ENCODE data around the gene F8. TPM values are rescaled to one million over a fixed set of nuclear protein-coding genes. Genes with fewer than 3 reads are reported as not detected.

The F8 gene
- total and polyA plus RNA-seq, 2 experiments from 2014 or later, result 4.1 to 5.5 TPM

DNA sequence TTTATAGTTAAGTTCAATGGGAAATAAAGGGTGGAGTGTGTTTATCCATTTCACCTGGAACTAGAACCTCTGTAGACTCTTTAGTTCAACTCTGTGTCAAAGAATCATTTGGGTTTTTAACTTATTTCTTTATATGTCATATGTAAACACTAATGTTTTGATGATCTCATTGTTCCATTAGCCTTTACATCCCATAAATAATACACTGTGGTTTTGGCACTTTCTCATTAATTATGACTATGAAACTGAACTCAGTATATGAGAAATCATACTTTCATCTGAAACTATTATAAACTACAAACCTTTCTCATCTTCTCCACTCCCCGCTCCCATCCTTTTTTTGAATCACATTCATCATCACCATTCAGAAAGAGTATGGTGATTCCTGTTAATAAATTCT, 31.0 kb downstream of the F8 start:
- no peak for TF ChIP-seq EZH2phosphoT487 (IDR thresholded peaks at IDR 0.05; ENCODE audit: insufficient read depth, low read depth)
- Histone ChIP-seq H4K20me1 (ENCODE audit: insufficient read depth) (no peaks in the 10 kb centered on the region), H3K27me3 (replicated peaks; ENCODE audit: insufficient read depth) (no peaks in the 10 kb centered on the region), H3K36me3 (ENCODE audit: low read depth) (no peaks in the 10 kb centered on the region), H3K4me3 (no peak overlapping the region), H3F3A (ENCODE audit: insufficient read depth) (no peaks in the 10 kb centered on the region), H3K9me3 (ENCODE audit: low read depth) (no peaks in the 10 kb centered on the region), H3K4me1 (ENCODE audit: insufficient read depth) (no peaks in the 10 kb centered on the region), H3K27ac (no peak overlapping the region), H3K9ac (no peak overlapping the region), H2AFZ (no peak overlapping the region), H3K9me2 (ENCODE audit: insufficient read depth) (no peaks in the 10 kb centered on the region), H3K79me2 (ENCODE audit: insufficient read depth) (no peaks in the 10 kb centered on the region), H3K4me2 (ENCODE audit: unreplicated experiment) (no peak overlapping the region)
- no peak for DNase-seq
- in situ Hi-C loops (cut with MboI), result no loop called here
- WGBS, 2 experiments (ENCODE audit: low coverage in 1 of 2, low lambda C conversion rate in 2 of 2, missing lambda C conversion rate in 2 of 2), result 83 to 94% methylated on average over 1 of the region's 1 CpG

DNA sequence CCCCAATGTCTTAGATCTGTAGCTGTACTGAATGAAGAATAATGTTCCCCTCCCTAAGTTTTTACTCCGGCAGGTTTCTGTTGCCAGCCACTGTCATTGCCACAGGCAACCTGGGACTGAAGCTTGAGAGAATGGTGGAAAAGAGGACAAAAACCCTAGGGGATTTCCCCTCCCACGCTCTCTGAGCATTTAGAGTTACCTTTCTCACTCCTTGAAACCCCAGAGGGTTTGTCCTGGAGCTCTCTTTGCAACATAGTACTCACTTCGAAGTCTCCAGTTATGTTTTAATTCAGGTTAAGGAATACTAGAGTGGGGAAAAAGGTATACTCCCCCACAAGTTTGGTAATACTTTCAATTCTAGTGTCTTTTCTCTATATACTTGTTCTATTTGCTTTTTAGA, 31.5 kb downstream of the F8 start:
- 50 to 59% methylated on average over 3 of the region's 3 CpGs for WGBS, 2 experiments (ENCODE audit: low coverage in 1 of 2, low lambda C conversion rate in 2 of 2, missing lambda C conversion rate in 2 of 2)
- Histone ChIP-seq H2AFZ (no peak overlapping the region), H3F3A (ENCODE audit: insufficient read depth) (no peaks in the 10 kb centered on the region), H3K36me3 (ENCODE audit: low read depth) (no peaks in the 10 kb centered on the region), H3K9ac (no peak overlapping the region), H4K20me1 (ENCODE audit: insufficient read depth) (no peaks in the 10 kb centered on the region), H3K4me1 (ENCODE audit: insufficient read depth) (no peaks in the 10 kb centered on the region), H3K9me2 (ENCODE audit: insufficient read depth) (no peaks in the 10 kb centered on the region), H3K27ac (no peak overlapping the region), H3K9me3 (ENCODE audit: low read depth) (no peaks in the 10 kb centered on the region), H3K79me2 (ENCODE audit: insufficient read depth) (no peaks in the 10 kb centered on the region), H3K27me3 (replicated peaks; ENCODE audit: insufficient read depth) (no peaks in the 10 kb centered on the region), H3K4me2 (ENCODE audit: unreplicated experiment) (no peak overlapping the region), H3K4me3 (no peak overlapping the region)
- DNase-seq, result no peak
- in situ Hi-C loops (cut with MboI), result no loop called here
- TF ChIP-seq EZH2 (IDR thresholded peaks at IDR 0.05; ENCODE audit: insufficient read depth, poor library complexity, severe bottlenecking) (no peak), EZH2phosphoT487 (IDR thresholded peaks at IDR 0.05; ENCODE audit: insufficient read depth, low read depth) (no peak)

DNA sequence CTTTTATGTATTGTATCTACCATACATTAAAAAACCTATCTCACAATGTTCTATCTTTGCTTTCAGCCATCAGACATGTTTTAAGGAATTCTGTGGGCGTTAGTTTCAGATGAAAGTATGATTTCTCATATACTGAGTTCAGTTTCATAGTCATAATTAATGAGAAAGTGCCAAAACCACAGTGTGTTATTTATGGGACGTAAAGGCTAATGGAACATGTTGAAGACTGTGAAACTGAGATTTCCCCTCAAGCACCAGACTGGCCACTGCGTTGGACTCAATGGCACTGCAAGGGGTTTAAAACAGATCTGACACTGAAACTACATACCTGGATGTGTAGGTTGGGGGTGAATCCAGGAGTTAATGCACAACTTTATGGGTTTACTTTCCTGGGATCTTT, 32.0 kb downstream of the F8 start:
- Histone ChIP-seq H3K4me1 (ENCODE audit: insufficient read depth) (no peaks in the 10 kb centered on the region), H3K9ac (no peak overlapping the region), H3K79me2 (ENCODE audit: insufficient read depth) (no peaks in the 10 kb centered on the region), H3K27ac (no peak overlapping the region), H2AFZ (no peak overlapping the region), H3F3A (ENCODE audit: insufficient read depth) (no peaks in the 10 kb centered on the region), H3K27me3 (replicated peaks; ENCODE audit: insufficient read depth) (no peaks in the 10 kb centered on the region), H3K36me3 (ENCODE audit: low read depth) (no peaks in the 10 kb centered on the region), H3K9me2 (ENCODE audit: insufficient read depth) (no peaks in the 10 kb centered on the region), H3K9me3 (ENCODE audit: low read depth) (no peaks in the 10 kb centered on the region), H3K4me2 (ENCODE audit: unreplicated experiment) (no peak overlapping the region), H3K4me3 (no peak overlapping the region), H4K20me1 (ENCODE audit: insufficient read depth) (no peaks in the 10 kb centered on the region)
- in situ Hi-C loops (cut with MboI), result no loop called here
- TF ChIP-seq EZH2 (IDR thresholded peaks at IDR 0.05; ENCODE audit: insufficient read depth, poor library complexity, severe bottlenecking) (no peak), EZH2phosphoT487 (IDR thresholded peaks at IDR 0.05; ENCODE audit: insufficient read depth, low read depth) (no peak)
- no peak for DNase-seq
- 27 to 60% methylated on average over 1 to 3 of the region's 3 CpGs for WGBS, 2 experiments (ENCODE audit: low coverage in 1 of 2, low lambda C conversion rate in 2 of 2, missing lambda C conversion rate in 2 of 2)

DNA sequence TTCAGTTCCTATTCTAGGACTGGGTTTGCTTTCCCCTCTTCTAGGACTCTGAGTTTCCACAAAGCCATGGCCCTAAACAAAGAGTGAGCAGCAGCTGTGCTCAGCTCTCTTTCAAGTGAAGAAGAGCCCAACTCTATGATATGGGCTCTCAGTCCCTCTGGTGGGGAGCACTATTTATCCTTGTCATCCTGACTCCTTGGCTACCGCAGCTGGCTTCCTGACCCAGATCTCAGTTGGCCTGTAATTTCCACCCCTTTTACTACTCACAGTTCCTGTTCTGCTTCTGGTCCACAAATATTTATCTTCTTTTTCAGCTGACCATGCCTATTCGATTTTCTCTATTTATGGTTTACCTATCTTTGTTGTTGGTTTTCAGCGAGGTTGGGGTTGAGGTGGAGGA, 33.8 kb downstream of the F8 start:
- Histone ChIP-seq H3K9me2 (ENCODE audit: insufficient read depth) (no peaks in the 10 kb centered on the region), H3K4me2 (ENCODE audit: unreplicated experiment) (no peak overlapping the region), H3K4me1 (ENCODE audit: insufficient read depth) (no peaks in the 10 kb centered on the region), H3K27ac (no peak overlapping the region), H3K27me3 (replicated peaks; ENCODE audit: insufficient read depth) (no peaks in the 10 kb centered on the region), H3K36me3 (ENCODE audit: low read depth) (no peaks in the 10 kb centered on the region), H3K9ac (no peak overlapping the region), H3K9me3 (ENCODE audit: low read depth) (no peaks in the 10 kb centered on the region), H2AFZ (no peak overlapping the region), H3K4me3 (no peak overlapping the region), H3K79me2 (ENCODE audit: insufficient read depth) (no peaks in the 10 kb centered on the region), H3F3A (ENCODE audit: insufficient read depth) (no peaks in the 10 kb centered on the region), H4K20me1 (ENCODE audit: insufficient read depth) (no peaks in the 10 kb centered on the region)
- 46 to 65% methylated on average over 2 to 3 of the region's 3 CpGs for WGBS, 2 experiments (ENCODE audit: low coverage in 1 of 2, low lambda C conversion rate in 2 of 2, missing lambda C conversion rate in 2 of 2)
- in situ Hi-C loops (cut with MboI), result loop anchor here (10.0 kb wide), 1 partner anchor 76 kb away; no protein-coding TSS in a partner anchor
- DNase-seq, result no peak
- no peak for TF ChIP-seq EZH2 (IDR thresholded peaks at IDR 0.05; ENCODE audit: insufficient read depth, poor library complexity, severe bottlenecking)
- no peak for TF ChIP-seq EZH2phosphoT487 (IDR thresholded peaks at IDR 0.05; ENCODE audit: insufficient read depth, low read depth)

DNA sequence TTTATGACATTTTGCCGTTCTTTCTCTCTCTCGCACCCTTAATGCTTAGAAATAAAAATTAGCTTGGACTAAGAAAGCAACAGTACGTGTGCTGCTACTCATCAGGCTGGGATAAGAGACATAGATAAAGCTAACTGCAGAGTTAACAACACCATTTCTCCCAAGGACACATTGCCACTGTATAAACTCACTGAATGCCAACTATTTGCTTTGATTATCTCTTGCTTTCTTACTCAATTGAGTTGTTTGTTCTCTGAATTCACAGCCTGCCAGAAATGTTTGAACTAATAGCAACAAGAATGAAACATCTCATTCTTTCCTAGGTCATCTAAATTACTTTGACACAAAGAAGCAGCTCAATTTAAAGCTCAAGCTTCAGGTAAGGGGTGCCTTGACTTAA, 34.6 kb downstream of the F8 start:
- H3K36me3 ChIP-seq (ENCODE audit: low read depth), result no peaks in the 10 kb centered on the region
- DNase-seq, result no peak
- H3K79me2 ChIP-seq (ENCODE audit: insufficient read depth), result no peaks in the 10 kb centered on the region
- H3K9me2 ChIP-seq (ENCODE audit: insufficient read depth), result no peaks in the 10 kb centered on the region
- H3F3A ChIP-seq (ENCODE audit: insufficient read depth), result no peaks in the 10 kb centered on the region
- whole genome bisulfite sequencing, 2 experiments (ENCODE audit: low coverage in 1 of 2, low lambda C conversion rate in 2 of 2, missing lambda C conversion rate in 2 of 2), result 61 to 71% methylated on average over 3 of the region's 3 CpGs
- H3K4me3 ChIP-seq, result no peak overlapping the region
- H3K9ac ChIP-seq, result no peak overlapping the region
- H3K27me3 ChIP-seq (replicated peaks; ENCODE audit: insufficient read depth), result no peaks in the 10 kb centered on the region
- TF ChIP-seq EZH2phosphoT487 (IDR thresholded peaks at IDR 0.05; ENCODE audit: insufficient read depth, low read depth) (no peak), EZH2 (IDR thresholded peaks at IDR 0.05; ENCODE audit: insufficient read depth, poor library complexity, severe bottlenecking) (no peak)
- in situ Hi-C loops (cut with MboI), result loop anchor here (10.0 kb wide), 1 partner anchor 77 kb away; no protein-coding TSS in a partner anchor
- no peaks in the 10 kb centered on the region for H4K20me1 ChIP-seq (ENCODE audit: insufficient read depth)
- H3K4me1 ChIP-seq (ENCODE audit: insufficient read depth), result no peaks in the 10 kb centered on the region
- no peaks in the 10 kb centered on the region for H3K9me3 ChIP-seq (ENCODE audit: low read depth)
- H2AFZ ChIP-seq, result no peak overlapping the region
- no peak overlapping the region for H3K27ac ChIP-seq
- no peak overlapping the region for H3K4me2 ChIP-seq (ENCODE audit: unreplicated experiment)
